H1 (cell line): ENCODE results near the gene SVIL. TPM values are rescaled to one million over a fixed set of nuclear protein-coding genes. Genes with fewer than 3 reads are reported as not detected.

Experiments used
- JUN ChIP-seq: IDR thresholded peaks from 2 replicates; pipeline ENCODE4 v1.6.1; 2011; ENCODE audit warnings: low read depth, mild to moderate bottlenecking, improper control_type of control experiment, low read length
- polyA plus RNA-seq, 7 experiments: library from polyadenylated mRNA; depleted of rRNA in 3 of 7; stranded (reverse) in 5 of 7; unstranded in 2 of 7; fragments of >200 nt in 5 of 7; fragments of 200-250 nt in 2 of 7; gene quantifications; 1 replicate in 5 of 7; 2 replicates in 1 of 7; 4 replicates in 1 of 7; pipeline versions ENCODE4 v1.2.1 to v1.2.3, GENCODE V29; 2011 to 2013; ENCODE audit warnings: missing spikeins in 2 of 7, mixed read lengths in 2 of 7
- total RNA-seq: library from RNA; stranded (reverse); fragmentation: NEBNext Ultra II Directional; extraction: Animal tissue kit (Norgen Biotek cat#: 25700); gene quantifications from 2 replicates; pipeline ENCODE4 v1.2.1, GENCODE V29; 2021

SVIL gene
- total and polyA plus RNA-seq, 2 of the 8 experiments (the other 6 are each of a cell fraction or from before 2014, with no cell fraction given), result 4.7 to 15.4 TPM

GRCh38 chr10:29542723-29543122 is 92.0 kb downstream of the SVIL start (continued):
- TF ChIP-seq JUN, result no peak
